ENCODE measurements around the gene SLC6A18.
"Not testable (repeated sequence)": the region's sequence is repeated elsewhere in the genome, so short reads cannot be mapped to it uniquely, and the experiment has no call there.

Gene SLC6A18

GRCh38 chr5:1223278-1223670 lies 1.9 kb upstream of the SLC6A18 start:
- H3K4me3 ChIP-seq (ENCODE audit: low read length), result no peak overlapping the region
- DNase-seq (ENCODE audit: low read depth, low spot score), result no peak

GRCh38 chr5:1224631-1225030 lies 550 bp upstream of the SLC6A18 start:
- DNase-seq (ENCODE audit: low read depth, low spot score), result no peak
- H3K4me3 ChIP-seq (ENCODE audit: low read length), result no peak overlapping the region

- H3K4me3 ChIP-seq (ENCODE audit: low read length), result no peak overlapping the region
- no peak for DNase-seq (ENCODE audit: low read depth, low spot score)
Measured at GRCh38 chr5:1226231-1226630, 1.1 kb downstream of the SLC6A18 start.

GRCh38 chr5:1226839-1227581 lies 1.8 kb downstream of the SLC6A18 start:
- DNase-seq (ENCODE audit: low read depth, low spot score), result no peak
- no peak overlapping the region for H3K4me3 ChIP-seq (ENCODE audit: low read length)

GRCh38 chr5:1227667-1228066 lies 2.5 kb downstream of the SLC6A18 start:
- no peak overlapping the region for H3K4me3 ChIP-seq (ENCODE audit: low read length)
- no peak for DNase-seq (ENCODE audit: low read depth, low spot score)

GRCh38 chr5:1228120-1228519 lies 2.9 kb downstream of the SLC6A18 start:
- no peak for DNase-seq (ENCODE audit: low read depth, low spot score)
- no peak overlapping the region for H3K4me3 ChIP-seq (ENCODE audit: low read length)

- peak; percentile 19 for DNase-seq (ENCODE audit: low read depth, low spot score)
- H3K4me3 ChIP-seq (ENCODE audit: low read length), result not testable (repeated sequence)
Measured at GRCh38 chr5:1229023-1229422, 3.8 kb downstream of the SLC6A18 start.

- H3K4me3 ChIP-seq (ENCODE audit: low read length), result no peak overlapping the region
- no peak for DNase-seq (ENCODE audit: low read depth, low spot score)
Measured at GRCh38 chr5:1229822-1230221, 4.6 kb downstream of the SLC6A18 start.

- H3K4me3 ChIP-seq (ENCODE audit: low read length), result no peak overlapping the region
- DNase-seq (ENCODE audit: low read depth, low spot score), result no peak
Measured at GRCh38 chr5:1230551-1230950, 5.4 kb downstream of the SLC6A18 start.

GRCh38 chr5:1231354-1231905 lies 6.2 kb downstream of the SLC6A18 start:
- no peak overlapping the region for H3K4me3 ChIP-seq (ENCODE audit: low read length)
- DNase-seq (ENCODE audit: low read depth, low spot score), result no peak

GRCh38 chr5:1232780-1233179 lies 7.6 kb downstream of the SLC6A18 start:
- no peak for DNase-seq (ENCODE audit: low read depth, low spot score)
- H3K4me3 ChIP-seq (ENCODE audit: low read length), result no peak overlapping the region

- no peak for DNase-seq (ENCODE audit: low read depth, low spot score)
Measured at GRCh38 chr5:1235379-1235778, 10.2 kb downstream of the SLC6A18 start.

GRCh38 chr5:1235838-1236237 lies 10.7 kb downstream of the SLC6A18 start:
- H3K4me3 ChIP-seq (ENCODE audit: low read length), result no peak overlapping the region
- DNase-seq (ENCODE audit: low read depth, low spot score), result no peak

More at GRCh38 chr5:1235379-1235778, 10.2 kb downstream of the SLC6A18 start:
- no peak overlapping the region for H3K4me3 ChIP-seq (ENCODE audit: low read length)

- no peak overlapping the region for H3K4me3 ChIP-seq (ENCODE audit: low read length)
- no peak for DNase-seq (ENCODE audit: low read depth, low spot score)
Measured at GRCh38 chr5:1239505-1240251, 14.5 kb downstream of the SLC6A18 start.

- H3K4me3 ChIP-seq (ENCODE audit: low read length), result no peak overlapping the region
- DNase-seq (ENCODE audit: low read depth, low spot score), result no peak
Measured at GRCh38 chr5:1240496-1241260, 15.5 kb downstream of the SLC6A18 start.

GRCh38 chr5:1241509-1242080 lies 16.4 kb downstream of the SLC6A18 start:
- DNase-seq (ENCODE audit: low read depth, low spot score), result no peak
- H3K4me3 ChIP-seq (ENCODE audit: low read length), result no peak overlapping the region

GRCh38 chr5:1242733-1243486 lies 17.7 kb downstream of the SLC6A18 start:
- no peak overlapping the region for H3K4me3 ChIP-seq (ENCODE audit: low read length)
- no peak for DNase-seq (ENCODE audit: low read depth, low spot score)

- H3K4me3 ChIP-seq (ENCODE audit: low read length), result no peak overlapping the region
- DNase-seq (ENCODE audit: low read depth, low spot score), result no peak
Measured at GRCh38 chr5:1243487-1244130, 18.4 kb downstream of the SLC6A18 start.

All from Jurkat, Clone E6-1 (cell line).